ENCODE results near the gene MRPL49. TPM values are rescaled to one million over a fixed set of nuclear protein-coding genes. Genes with fewer than 3 reads are reported as not detected.

MRPL49 gene
- total and polyA plus RNA-seq, 2 of the 8 experiments (the other 6 are each of a cell fraction or from before 2014, with no cell fraction given) = 54.0 to 84.8 TPM

DNA sequence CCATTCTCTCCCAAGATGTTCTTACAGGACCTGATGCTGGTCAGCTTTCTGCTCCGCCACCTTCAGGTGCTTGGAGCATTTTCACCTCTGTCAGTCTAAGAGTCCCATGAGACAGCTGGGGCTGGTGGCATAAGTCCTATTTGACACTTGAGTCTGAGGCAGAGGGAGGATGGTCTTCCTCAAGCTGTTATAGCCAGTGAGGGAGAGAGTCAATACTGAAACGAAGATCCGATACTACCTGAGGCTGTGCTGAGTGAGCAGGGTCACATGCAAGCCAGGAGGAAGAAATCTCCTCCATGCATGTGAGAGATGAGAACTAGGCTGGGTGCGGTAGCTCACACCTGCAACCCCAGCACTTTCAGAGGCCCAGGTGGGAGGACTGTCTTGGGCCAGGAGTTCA, 32.5 kb upstream of the MRPL49 start:
- H3K9me3 ChIP-seq (ENCODE audit: insufficient read depth in 2 of 2, low read depth in 1 of 2, low read length in 1 of 2) = no peaks in the 10 kb centered on the region
- TF ChIP-seq RFX5 (IDR thresholded peaks at IDR 0.05; ENCODE audit: borderline replicate concordance, low read depth, low read length) = no peak
- TF ChIP-seq EGR1 (IDR thresholded peaks at IDR 0.05; ENCODE audit: borderline replicate concordance, low read depth, low read length) = no peak
- no peak for TF ChIP-seq RAD21 (IDR thresholded peaks at IDR 0.05 in 1 of 2, conservative IDR thresholded peaks at IDR 0.05 in 1 of 2; ENCODE audit: low read depth in 2 of 2, low read length in 2 of 2)
- TF ChIP-seq YY1 (IDR thresholded peaks at IDR 0.05; ENCODE audit: low read depth, low read length) = no peak
- peaks cover 2 to 14% (median 11%) of the 10 kb centered on the region in 4 experiments; a peak in 6 of 8 replicates for H3K36me3 ChIP-seq (ENCODE audit: control insufficient read depth in 2 of 4, insufficient read depth in 4 of 4, low read length in 3 of 4)
- H3K23ac ChIP-seq (ENCODE audit: insufficient read length) = no peak overlapping the region
- H3K79me2 ChIP-seq (ENCODE audit: control insufficient read depth in 1 of 2, insufficient read depth in 2 of 2, low read length in 2 of 2) = peaks cover 0 to 4% of the 10 kb centered on the region in 2 experiments; a peak in 1 of 4 replicates
- no peak overlapping the region for H2AK5ac ChIP-seq (ENCODE audit: low read depth, low read length)
- WGBS, 2 experiments (ENCODE audit: extremely low coverage in 1 of 2, insufficient coverage in 1 of 2, insufficient read length in 1 of 2, insufficient replicate concordance in 2 of 2, low coverage in 1 of 2, low lambda C conversion rate in 2 of 2, missing lambda C conversion rate in 1 of 2) = 85% methylated on average over 4 of the region's 4 CpGs; no CpG with 5 or more reads in 1 of the 2 experiments
- H2BK20ac ChIP-seq (ENCODE audit: low read length) = no peak overlapping the region
- H2BK120ac ChIP-seq (replicated peaks; ENCODE audit: low read depth, low read length) = no peak overlapping the region
- H3K4ac ChIP-seq (replicated peaks; ENCODE audit: insufficient read length, low read depth, low read length) = no peak overlapping the region
- H3K79me1 ChIP-seq (ENCODE audit: low read depth, low read length) = peaks cover 13% of the 10 kb centered on the region; the same call in 1 of the 2 replicates
- no peak overlapping the region for H3K9ac ChIP-seq (replicated peaks in 1 of 4; ENCODE audit: extremely low read depth in 1 of 4, low read depth in 3 of 4, low read length in 3 of 4)
- H3K4me1 ChIP-seq (replicated peaks in 1 of 4; ENCODE audit: control insufficient read depth in 3 of 4, insufficient read depth in 4 of 4, low read length in 3 of 4) = peaks cover 0 to 3% (median 1%) of the 10 kb centered on the region in 4 experiments; a peak in 4 of 7 replicates
- no peak overlapping the region for H3K56ac ChIP-seq (replicated peaks; ENCODE audit: insufficient read length, low read depth, low read length)
- H2BK12ac ChIP-seq (ENCODE audit: low read depth, low read length) = no peak overlapping the region
- H4K5ac ChIP-seq (ENCODE audit: insufficient read length, low read depth, low read length) = no peak overlapping the region
- CTCF ChIA-PET (ENCODE audit: partially characterized antibody) = interaction anchor here (1.2 to 2.2 kb wide), 6 partner anchors 12 to 91 kb away, joined by 3 to 9 read pairs (median 4); partner anchors contain the start of gene TM7SF2
- no peak overlapping the region for H3K14ac ChIP-seq (ENCODE audit: insufficient read length)
- DNase-seq (ENCODE audit: low read depth in 1 of 2, low spot score in 2 of 2) (no peak), FAIRE-seq (no peak)
- no peak overlapping the region for H2AFZ ChIP-seq (ENCODE audit: low read length)
- H4K20me1 ChIP-seq (replicated peaks in 1 of 2; ENCODE audit: control insufficient read depth in 1 of 2, insufficient read depth in 2 of 2, low read length in 2 of 2) = no peaks in the 10 kb centered on the region
- no peak overlapping the region for H3K18ac ChIP-seq (ENCODE audit: extremely low read depth, low read length)
- POLR2A ChIA-PET (ENCODE audit: partially characterized antibody) = interaction anchor here (1.1 to 16.8 kb wide), 6 partner anchors 8 to 47 kb away, joined by 3 to 230 read pairs (median 28); partner anchors contain the start of genes CDCA5, FAU, MRPL49 and TM7SF2
- H3K27me3 ChIP-seq (replicated peaks in 1 of 4; ENCODE audit: control insufficient read depth in 3 of 4, extremely low read depth in 1 of 4, insufficient read depth in 3 of 4, low read length in 3 of 4) = no peaks in the 10 kb centered on the region
- H3K4me3 ChIP-seq (ENCODE audit: extremely low read depth in 1 of 4, insufficient read depth in 2 of 4, low read depth in 3 of 4, low read length in 4 of 4) = no peak overlapping the region
- H3K23me2 ChIP-seq (ENCODE audit: low read depth, low read length) = peaks cover under 1% of the 10 kb centered on the region
- no peak overlapping the region for H4K91ac ChIP-seq (replicated peaks; ENCODE audit: insufficient read length, low read length)
- no peak overlapping the region for H3K27ac ChIP-seq (ENCODE audit: low read depth, low read length)
- no peak overlapping the region for H3K4me2 ChIP-seq (ENCODE audit: insufficient read depth in 1 of 2, low read depth in 2 of 2, low read length in 2 of 2)
- H2BK15ac ChIP-seq (ENCODE audit: low read length) = no peak overlapping the region
- no peak overlapping the region for H2BK5ac ChIP-seq (ENCODE audit: low read depth, low read length)
- H4K8ac ChIP-seq (ENCODE audit: extremely low read depth, insufficient read depth, low read length) = no peak overlapping the region

Measured in H1 (cell line).